HepG2 (cell line): ENCODE results near the gene KIRREL3.

Experiments used
- EZH2 ChIP-seq: conservative IDR thresholded peaks from 2 replicates; pipeline ENCODE4 v1.6.1; 2012; ENCODE audit warnings: mild to moderate bottlenecking, low read depth, low read length, moderate library complexity
- HDAC2 ChIP-seq: sonication (generic); formaldehyde crosslinking; IDR thresholded peaks from 2 replicates; pipeline ENCODE4 v1.4.0; 2020; ENCODE audit warnings: missing genetic modification reagents

DNA sequence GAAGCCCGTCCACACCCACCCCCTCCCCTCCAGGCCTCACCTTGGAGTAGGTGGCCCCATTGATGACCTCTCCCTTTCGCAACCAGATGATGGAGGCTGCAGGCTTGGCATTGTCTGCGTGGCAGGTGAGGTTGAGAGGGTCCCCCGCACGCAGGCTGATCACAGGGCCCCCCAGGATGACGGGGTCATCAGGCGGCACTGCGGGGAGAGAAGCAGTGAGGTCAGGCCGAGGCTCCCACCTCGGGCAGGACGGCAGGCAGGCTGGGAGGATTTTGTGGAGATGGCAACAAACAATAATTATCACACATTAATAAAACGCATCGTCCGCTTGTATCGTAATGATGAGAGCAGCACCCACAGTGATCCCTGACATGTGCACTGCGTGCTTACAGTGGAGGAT, 527.3 kb downstream of the KIRREL3 start:
- TF ChIP-seq EZH2 (no peak), HDAC2 (CRISPR knock-in tag) (no peak)
